Measurements from ENCODE around the gene KIF26B.
A peak's percentile ranks its signal among the peaks of the same experiment; 100 is the strongest.

KIF26B gene

GRCh38 chr1:245133995-245134715, 20.6 kb upstream of the KIF26B start:
- DNase-seq: no peak

GRCh38 chr1:245142171-245142798, 12.5 kb upstream of the KIF26B start:
- DNase-seq: no peak

DNA sequence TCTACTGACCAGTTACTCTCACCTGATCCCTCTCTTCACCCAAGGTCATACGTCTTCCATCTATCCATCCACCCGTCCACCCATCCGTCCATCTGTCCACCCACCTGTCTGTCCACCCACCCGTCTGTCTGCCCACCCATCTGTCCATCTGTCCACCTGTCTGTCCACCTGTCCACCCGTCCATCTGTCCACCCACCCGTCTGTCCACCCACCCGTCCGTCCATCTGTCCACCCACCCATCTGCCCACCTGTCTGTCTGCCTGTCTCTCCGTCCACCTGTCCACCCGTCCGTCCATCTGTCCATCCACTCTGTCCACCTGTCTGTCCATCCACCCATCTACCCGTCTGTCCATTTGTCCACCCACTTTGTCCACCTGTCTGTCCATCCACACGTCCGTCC, 11.8 kb upstream of the KIF26B start:
- no peak for DNase-seq

DNA sequence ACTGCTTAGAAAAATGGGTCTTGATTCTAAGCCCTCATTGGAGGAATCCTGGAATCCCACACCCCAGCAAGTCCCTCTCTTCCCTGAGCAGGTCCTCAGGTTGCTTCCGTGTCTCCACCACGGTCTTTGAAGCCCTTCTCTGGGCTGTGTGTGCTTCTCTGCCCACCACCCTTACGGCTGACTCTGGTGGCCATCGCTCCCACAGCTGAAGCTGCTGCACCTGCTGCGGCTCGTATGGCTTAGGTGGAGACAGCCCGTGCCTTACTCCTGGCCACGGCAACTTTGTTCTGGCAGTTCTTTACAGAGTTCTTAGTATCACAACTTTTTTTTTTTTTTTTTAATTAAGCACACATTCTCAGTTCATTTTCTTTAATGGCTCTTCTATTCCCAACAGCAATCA, 10.9 kb upstream of the KIF26B start:
- no peak for DNase-seq

GRCh38 chr1:245148069-245148468, 6.7 kb upstream of the KIF26B start:
- DNase-seq: no peak

DNA sequence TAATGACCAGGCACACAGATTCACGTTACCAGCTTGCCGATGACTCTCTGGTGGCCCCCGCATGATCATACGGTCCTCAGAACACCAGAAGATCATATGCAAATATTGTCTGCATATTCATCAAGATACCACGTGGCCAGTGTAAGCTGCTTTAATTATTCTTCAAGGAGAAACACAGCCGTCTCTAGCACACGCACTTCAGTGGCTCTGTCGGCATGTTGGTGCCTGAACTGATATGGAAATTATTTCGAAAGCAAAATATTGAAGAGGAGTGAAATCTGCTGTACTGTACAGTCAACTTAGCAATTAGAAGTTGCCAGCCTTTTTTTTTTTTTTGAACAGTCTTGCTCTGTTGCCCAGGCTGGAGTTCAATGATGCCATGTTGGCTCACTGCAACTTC, 5.9 kb upstream of the KIF26B start:
- DNase-seq: no peak

DNA sequence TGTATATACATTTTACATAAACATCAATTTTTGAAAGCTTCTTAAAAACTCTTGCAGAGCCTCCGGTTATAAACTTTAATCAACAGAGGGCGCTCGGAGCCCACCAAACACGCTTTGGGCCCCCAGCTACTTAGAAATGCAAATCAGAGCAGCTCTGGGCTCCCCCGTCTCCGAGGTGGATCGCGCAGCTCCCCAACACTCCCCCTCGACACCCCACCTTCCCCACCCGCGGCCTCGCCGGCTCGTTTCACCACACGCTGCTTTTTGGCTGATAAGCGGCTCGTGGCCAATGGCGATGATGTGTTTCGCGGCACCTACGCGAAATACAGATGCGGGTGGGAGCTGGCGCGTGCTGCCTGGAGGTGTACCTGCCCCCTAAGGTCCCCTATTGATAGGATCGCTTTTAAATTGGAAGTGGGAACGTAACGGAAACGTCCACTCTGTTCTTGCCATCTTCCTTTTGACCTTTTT, 1.7 kb upstream of the KIF26B start:
- DNase-seq: peak; percentile 71

DNA sequence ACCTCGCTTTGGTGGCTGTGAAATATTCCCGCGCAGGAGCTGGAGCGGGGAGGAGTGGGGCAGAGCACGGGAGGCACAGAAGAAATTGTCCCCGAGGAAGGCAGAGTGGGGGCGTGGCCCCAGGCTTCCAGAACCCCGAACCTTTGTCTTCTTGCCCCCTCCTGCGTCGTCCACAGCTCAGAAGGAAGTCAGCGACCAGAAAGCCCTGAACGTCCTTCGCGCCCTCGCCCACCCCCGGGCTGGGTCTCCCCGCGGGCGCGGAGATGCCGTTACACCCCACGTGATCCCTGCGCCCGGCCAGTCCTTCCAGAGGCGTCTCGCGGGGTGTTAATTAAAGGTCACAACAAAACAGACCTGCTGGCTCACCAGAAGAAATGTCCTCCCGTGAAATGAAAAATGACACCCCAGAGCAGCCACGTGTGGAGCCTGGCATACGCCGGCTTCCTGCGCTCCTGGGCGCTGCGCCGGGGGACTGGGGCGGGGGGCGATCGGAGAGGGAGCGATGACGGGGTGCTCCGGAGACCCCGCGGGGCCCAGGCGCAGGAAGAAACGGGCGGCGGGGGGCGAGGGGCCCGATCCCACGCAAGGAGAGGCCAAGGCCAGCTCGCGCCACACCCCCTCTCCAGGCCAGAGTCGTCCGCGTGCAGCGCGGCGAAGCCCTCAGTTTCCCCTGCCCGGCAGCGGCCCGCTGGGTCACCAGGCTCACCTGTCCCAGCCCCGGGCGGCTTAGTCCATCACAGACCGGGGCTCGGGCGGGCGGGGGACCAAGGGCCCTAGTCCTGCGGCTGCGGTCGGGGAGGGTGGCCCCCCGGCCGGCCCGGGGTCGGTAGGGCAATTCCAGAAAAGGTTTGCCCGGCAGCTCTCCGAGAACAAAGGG, 995 bp upstream of the KIF26B start:
- peak; percentile 33 for DNase-seq

DNA sequence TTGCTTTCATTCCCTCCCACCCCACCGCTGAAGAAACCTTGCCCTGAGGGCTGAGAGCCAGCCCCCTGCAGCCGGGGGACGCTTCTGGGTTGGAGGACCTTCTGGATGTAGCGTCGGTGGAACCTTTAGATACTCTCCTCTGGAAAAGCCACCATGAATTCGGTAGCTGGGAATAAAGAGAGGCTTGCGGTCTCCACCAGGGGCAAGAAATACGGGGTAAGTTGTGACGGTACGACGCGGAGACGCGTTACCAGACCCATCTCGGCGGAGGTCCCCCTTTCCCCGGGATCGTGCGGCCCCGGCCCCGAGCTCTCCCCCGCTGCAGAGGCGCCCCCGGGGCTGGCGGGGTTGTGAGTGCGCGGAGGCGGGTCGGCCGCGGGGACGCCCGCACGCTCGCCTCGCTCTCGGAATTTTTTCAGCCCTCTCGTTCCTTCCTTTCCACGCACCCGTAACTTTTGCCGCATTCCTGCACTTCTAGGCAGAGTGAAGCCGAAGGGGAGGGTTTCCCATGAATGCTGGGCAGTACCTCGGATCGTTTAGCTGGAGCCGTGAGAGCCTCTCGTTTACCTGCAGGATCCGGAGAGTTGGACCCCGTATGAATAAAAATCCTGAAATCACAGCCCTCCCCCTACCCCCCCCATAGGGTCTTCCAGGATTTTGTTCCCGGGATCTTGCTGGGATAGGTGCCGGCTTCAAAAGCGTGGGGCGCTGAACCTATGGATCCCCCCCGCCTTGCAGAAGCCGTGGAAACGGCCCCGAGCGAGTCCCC, 671 bp downstream of the KIF26B start:
- DNase-seq: peak; percentile 30

- peak; percentile 88 for DNase-seq
Observed at GRCh38 chr1:245156041-245156735, 1.4 kb downstream of the KIF26B start.

DNA sequence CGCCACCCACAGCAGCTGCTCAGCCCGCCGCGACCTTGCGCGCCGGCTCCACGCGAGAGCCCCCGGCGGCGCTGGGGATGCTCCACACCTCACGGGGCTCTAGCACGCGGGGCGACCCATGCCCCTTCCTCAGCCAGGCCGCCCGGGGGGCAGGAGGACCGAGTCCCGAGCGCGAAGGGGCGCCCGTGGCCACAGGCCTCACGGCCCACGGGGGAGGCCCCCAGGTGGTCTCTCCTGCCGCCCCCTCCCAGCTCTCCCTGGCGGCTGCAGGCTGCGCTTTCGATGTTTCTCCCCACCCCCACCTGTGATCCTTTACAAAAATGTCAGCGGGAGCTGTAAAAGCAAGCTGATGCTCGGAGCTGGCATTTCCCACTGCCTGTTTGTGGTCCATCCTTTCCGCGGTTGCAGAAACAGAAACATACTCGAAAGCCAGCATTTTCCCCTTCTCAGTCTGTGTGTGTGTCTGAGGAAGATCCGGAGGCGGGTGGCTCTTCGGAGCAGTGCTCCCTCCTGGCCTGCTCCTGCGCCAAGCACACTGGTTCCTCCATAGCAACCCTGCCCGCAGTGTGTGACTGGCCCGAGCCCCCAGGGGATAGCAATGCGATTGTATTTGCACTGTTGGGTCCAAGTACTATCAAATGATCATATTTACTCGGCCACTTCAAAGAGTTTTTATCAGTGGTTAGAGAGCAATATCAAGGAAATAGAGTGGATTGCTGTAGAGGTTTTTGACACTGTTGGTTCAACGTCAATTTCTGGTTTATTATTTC, 2.1 kb downstream of the KIF26B start:
- no peak for DNase-seq

- DNase-seq: no peak
Observed at GRCh38 chr1:245158913-245159312, 4.1 kb downstream of the KIF26B start.

- no peak for DNase-seq
Observed at GRCh38 chr1:245160288-245160687, 5.5 kb downstream of the KIF26B start.

GRCh38 chr1:245160741-245161400, 6.1 kb downstream of the KIF26B start:
- DNase-seq: no peak

DNA sequence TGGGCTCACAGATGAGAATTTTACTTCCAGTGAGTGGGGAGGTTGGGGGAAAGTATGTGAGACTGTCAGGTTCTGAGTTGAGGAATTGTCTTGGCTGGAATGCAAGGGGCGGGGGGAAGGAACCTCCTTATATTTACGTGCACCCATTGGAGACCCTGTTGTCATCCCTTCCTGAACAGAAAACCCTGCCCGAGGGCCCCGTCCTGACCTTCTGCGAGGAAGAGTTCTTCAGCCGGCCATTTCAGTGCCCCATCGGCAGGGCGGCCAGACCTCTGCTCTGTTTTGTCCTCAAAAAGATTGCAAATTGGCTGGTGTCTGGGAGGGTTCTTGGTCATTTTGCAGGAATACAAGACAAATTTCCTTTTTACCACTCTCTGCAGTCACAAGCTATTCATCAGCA, 7.1 kb downstream of the KIF26B start:
- no peak for DNase-seq

DNA sequence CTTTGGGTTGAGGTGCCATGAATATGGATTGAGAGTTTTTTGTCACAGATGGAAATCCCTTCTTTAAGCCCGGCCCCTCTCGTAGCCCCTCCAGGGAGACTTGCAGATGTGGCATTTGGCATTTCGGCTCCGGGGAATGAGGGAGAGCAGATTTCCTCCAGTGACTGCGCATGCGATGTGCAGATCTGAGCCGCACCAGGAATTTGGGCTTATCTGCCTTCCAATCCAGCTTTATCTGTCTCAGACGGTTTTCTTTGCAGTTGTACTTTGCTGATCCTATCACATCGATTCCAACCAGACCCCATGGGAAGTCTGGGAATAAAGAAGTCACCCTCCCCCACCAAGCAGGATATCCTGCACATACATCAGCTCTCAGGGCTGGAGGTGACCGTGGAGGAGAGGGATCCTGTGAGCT, 11.7 kb downstream of the KIF26B start:
- no peak for DNase-seq

DNA sequence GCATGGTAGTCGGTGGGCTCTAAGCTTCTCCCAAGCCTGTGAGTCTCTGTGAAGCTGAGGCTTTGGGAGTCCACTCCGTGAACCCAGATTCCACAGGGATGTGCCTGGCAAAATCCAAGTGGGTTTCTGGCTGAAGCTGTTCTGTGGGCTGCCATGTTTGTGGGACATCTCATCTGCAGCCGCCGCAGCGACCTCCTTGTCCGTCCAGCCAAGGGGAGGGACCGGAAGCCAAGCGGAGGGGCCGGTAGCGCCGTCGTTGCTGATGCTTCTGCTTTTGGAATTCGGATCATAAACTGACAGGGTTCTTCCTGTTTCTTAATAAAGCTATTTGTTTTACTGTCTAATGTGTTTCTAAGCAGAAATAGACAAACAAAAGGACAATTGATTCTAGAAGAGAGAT, 13.3 kb downstream of the KIF26B start:
- DNase-seq: no peak

- DNase-seq: no peak
Observed at GRCh38 chr1:245168906-245169305, 14.1 kb downstream of the KIF26B start.

- DNase-seq: no peak
Observed at GRCh38 chr1:245169376-245169775, 14.6 kb downstream of the KIF26B start.

DNA sequence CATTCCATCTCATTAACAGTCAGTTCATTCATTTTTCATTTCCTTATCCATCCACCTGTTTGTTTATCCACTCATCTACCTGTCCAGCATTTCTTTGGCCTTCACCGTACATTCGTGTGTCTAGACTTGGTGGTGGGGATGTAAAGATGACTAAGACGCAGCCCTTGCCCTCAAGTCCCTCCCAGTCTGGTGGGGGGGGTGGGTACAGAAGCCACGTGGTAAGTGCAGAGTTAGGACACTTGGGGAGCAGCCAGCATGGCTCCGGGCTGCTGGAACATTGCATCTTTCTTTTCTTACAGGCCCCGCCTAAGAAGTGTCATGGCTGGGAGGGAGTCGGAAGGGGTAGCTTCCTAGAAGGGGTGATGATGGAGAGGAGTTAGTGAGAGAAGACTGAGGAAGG, 17.2 kb downstream of the KIF26B start:
- DNase-seq: no peak

DNA sequence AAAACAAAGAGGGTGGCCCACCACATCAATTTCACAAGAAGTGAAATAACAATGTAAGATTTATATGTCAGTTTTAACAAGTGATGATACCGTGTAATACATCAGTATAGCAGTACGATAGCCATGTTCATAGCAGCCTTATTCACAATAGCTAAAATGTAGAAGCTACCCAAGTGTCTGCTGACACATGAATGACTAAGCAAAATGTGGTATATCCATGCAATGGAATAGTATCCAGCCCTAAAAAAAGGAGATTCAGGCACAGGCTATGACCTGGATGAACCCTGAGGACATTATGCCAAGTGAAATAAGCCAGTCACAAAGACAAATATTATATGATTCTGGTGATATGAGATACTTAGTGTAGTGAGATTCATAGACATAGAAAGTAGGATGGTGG, 18.0 kb downstream of the KIF26B start:
- no peak for DNase-seq

Data from stimulated activated CD8-positive, alpha-beta memory T cell treated with anti-CD3 and anti-CD28 coated beads, Interleukin-4, amount 100 ng/mL, for 48 hours (primary cell).